Central memory CD4-positive, alpha-beta T cell (primary cell): Measurements from ENCODE around the gene HOXA13.

Source experiments
- DNase-seq: peaks from one replicate; pipeline ENCODE4 v3.0.0; 2022

The HOXA13 gene

DNA sequence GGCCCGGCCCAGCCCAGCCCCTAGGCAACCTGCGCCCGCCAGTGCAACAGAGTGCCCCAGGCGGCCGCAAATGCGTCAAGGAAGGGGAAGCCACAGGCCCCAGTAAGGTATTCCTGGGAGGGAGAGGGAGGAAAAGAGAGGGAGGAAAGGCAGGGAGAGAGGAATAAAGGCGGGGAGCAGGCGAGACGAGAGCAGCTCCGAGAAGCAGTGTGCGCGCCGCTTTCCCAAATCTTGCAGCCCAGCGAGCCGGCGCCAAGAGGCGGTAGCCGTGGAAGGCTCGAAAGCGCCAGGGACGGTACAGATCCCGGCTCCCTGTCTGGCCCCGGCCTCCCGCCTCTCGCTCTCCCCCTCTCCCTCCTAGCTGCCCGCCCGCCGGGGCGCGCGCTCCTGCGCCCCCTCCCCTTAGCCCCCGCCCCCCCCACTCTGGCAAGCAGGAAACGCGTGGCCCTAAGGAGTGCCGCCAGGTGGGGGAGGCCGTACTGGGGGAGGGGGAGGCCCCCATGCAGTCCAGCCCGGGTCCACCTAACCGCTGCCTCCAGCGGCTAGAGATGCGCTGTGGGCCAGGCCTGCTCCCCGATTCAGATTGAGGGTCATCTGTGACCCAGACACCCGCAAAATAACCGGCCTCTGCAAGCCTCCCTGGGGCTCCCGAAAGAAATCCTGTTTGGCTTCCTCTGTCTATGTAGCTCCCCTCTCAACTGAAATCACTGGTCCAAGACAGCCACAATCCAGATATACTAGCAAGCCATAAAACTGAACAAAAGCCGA is 30.0 kb downstream of the HOXA13 start:
- DNase-seq, result no peak

DNA sequence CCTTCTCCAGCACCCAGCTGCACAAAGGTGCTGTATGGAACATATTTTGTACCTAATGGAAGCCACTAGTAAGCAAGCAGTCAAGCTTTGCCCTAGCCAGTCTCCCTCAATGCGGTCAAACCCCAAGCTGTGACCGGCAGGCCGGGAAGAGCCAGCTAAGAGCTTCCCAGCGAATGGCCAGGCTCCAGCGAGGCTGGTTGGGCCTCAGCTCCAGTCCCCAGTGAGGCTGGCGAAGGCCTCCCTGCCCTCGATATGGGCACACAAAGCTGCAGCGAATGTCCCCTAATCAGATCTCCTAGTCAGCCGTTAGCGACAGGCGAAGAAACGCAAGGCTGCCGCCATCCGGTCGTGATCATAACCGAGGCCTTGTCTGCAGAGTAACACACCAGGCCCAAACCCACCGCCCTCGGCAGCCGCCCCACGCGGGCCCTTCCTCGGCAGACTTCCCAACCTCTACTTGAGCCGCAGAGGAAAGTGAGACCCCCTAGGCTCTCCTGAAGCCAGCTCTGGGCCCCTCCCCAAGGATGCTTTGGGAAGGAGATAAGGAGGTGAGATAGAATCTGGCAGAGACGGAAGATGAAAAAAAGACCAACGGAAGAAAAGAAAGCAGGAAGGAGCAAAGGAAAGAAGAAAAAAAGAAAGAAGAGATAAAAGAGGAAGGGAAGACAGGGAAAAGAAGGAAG is 31.5 kb downstream of the HOXA13 start:
- no peak for DNase-seq

DNA sequence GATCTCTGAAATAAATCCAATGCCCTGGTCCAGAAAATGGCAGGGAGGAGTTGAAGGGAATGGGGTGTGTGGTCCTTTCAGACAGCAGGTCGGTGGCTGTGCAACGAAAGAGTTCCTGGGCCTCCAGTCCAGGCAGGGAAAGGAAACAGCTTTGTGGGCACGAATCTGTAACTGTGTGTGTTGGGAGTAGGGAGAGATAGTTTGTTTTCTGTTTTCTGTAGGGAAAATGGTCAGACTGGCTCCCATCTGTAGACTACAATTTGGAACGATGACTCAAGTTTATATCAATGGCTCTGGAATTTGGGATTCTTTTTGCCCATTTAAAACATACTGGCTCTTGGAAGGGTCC is 32.0 kb downstream of the HOXA13 start:
- no peak for DNase-seq

DNA sequence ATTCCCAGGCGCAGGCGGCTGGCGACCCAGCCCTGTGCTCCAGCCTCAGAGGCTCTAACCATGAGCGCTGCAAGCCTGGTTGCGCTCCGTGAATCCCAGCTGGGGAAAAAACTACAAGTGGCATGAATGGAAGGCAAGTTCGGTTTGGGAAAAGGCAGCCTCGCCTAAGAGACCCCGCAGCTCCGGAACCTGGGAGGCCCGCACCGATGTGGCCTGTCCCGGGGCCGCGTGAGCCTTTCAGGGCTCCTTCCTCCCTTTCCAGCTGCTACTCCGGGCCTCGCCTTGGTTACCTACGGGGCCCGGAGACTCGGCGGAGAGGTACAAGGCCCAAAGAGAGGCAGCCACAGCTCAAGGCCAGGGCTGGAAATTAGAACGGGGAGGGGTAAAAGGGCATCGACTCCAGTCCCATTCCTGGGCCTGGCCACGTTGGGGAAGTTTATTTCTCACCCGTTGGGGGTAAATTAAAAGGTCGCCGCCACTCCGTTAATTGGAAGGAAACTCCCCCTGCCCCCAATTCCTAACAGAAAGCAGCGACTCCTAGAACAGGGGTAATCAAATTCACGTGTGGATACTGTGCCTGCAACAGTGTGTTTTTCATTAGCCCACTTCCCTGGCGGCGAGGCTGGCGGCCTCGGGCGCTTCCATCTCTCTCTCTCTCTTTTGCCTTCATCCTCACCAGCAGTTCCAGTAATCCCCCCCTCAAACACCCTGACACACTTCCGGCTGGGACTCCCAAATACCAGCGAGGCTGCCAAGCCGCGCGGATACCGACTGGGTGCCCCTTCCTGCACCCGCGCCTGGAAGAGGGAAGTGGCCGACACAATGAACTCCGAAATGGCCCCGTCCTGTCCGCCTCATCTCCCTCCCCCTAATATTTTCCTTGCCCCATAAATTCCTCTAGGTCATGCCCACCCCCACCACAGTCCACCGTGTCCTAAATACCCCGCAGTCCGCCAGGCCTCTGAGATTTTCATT is 33.1 kb downstream of the HOXA13 start:
- DNase-seq, result no peak

DNA sequence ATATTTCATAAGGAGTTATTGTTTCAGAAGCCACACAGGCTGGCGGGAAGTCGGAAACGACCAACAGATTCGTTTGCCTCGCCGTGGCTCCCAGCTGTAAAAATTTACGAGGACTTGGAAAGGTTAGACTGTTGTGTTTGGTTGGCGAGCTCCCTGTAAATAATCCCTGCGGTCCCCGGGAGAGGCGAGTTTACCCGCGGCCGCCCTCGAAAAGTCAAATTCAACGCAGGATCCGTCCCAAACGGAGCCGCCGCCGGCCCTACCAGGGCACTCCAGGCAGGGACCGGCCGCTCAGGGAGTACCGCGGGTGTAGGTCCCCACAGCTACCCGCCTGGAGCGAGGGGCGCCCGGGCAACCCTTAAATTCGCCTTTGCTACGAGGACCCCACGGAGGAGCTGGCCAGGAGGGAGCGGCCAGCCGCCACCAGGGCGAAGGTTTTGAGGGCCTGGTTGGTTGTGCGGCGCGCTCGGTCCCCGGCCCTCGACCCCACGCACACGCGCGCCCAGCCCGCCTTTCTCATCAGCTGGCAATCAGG is 33.8 kb downstream of the HOXA13 start:
- DNase-seq, result no peak

DNA sequence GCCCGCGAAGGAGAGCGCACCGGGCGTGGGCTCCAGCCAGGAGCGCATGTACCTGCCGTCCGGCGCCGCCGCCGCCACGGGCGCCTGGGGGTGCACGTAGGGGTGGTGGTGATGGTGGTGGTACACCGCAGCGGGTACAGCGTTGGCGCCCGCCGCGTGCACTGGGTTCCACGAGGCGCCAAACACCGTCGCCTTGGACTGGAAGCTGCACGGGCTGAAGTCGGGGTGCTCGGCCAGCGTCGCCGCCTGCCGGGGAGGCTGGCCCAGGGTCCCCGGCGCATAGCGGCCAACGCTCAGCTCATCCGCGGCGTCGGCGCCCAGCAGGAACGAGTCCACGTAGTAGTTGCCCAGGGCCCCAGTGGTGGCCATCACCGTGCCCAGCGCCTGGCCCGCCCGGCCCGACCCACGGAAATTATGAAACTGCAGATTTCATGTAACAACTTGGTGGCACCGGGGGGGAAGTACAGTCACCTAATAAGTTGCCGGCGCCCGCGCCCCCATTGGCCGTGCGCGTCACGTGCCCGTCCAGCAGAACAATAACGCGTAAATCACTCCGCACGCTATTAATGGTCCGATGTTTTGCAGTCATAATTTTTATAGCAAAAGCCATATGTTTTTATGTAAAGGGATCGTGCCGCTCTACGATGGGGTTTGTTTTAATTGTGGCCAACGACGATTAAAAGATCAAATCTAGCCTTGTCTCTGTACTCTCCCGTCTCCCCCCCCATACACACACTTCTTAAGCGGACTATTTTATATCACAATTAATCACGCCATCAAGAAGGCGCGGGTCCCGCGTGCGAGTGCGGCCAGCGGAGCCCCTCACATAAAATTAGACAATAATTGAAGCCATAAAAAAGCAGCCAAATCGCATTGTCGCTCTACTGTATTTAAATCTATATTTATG is 34.5 kb downstream of the HOXA13 start, which contains the start of gene HOXA9:
TSS of gene HOXA9 (minus strand) at position 449 of the 907 bp plus-strand sequence. CDS start at position 369, 80 bp downstream.
- no peak for DNase-seq

DNA sequence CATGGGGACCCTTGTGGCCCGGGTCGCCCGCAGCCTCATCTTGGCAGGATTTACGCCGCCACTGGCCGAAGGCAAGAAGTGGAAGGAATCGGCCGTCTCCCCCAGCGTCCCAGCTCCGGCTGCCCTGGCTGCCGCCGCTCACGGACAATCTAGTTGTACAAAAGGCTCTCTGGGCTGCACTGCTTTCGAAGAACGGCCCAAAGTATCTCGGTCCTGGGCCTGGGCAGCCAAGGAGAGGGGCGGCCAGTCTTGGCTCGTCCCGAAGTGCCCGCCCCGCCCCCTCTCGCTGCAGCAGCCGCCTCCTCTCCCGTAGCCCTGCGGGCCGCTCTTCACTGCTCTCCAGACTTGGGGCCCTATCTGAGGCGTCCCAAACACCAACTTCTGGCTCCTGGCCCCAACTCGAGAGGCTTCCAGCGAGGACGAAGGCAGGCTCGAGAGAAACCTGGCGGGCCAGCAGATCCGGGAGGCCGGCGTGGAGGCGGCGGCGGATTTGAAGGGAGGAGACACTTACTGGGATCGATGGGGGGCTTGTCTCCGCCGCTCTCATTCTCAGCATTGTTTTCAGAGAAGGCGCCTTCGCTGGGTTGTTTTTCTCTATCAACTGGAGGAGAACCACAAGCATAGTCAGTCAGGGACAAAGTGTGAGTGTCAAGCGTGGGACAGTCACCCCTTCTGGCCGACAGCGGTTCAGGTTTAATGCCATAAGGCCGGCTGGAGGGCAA is 35.4 kb downstream of the HOXA13 start:
- DNase-seq, result no peak

DNA sequence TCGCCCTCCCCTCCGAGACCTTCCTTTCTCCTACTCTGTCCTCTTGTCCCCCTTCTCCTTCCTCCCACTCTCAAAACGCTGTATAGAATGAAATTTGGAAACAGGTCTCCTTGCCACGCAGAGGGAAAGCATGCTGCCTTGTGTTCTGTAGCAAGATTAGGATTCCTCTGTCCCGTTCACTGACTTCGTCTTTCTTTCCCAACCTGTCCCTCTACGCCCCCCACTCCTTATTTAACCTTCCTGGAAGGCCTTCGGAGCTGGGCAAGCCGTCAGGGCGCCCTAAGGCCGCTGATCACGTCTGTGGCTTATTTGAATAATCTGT is 35.9 kb downstream of the HOXA13 start:
- DNase-seq, result no peak

DNA sequence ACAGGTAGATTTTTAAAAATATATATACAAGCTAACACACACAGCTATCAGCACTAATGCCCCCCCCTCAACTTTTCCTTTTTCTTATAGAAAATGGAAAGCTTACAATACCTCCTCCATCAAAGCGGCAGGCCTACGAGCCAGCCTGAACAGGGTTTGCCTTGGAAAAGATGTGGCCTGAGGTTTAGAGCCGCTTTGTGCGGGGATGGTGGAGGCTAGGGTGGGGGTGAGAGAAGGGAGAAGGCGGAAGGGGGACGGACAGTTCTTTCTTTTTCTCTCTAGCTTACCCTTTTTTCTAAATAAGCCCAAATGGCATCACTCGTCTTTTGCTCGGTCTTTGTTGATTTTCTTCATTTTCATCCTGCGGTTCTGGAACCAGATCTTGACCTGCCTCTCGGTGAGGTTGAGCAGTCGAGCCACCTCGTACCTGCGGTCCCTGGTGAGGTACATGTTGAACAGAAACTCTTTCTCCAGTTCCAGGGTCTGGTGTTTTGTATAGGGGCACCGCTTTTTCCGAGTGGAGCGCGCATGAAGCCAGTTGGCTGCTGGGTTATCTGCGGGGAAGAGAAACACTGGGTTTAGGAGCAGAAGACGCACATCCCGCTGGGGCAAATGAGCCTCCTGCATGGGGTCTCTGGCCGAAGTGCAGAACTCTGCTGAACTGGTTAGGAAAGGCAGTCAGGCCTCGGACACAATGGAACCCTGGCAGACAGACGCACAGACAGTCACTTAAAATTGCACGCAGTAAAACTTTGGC is 36.4 kb downstream of the HOXA13 start:
- DNase-seq, result no peak

DNA sequence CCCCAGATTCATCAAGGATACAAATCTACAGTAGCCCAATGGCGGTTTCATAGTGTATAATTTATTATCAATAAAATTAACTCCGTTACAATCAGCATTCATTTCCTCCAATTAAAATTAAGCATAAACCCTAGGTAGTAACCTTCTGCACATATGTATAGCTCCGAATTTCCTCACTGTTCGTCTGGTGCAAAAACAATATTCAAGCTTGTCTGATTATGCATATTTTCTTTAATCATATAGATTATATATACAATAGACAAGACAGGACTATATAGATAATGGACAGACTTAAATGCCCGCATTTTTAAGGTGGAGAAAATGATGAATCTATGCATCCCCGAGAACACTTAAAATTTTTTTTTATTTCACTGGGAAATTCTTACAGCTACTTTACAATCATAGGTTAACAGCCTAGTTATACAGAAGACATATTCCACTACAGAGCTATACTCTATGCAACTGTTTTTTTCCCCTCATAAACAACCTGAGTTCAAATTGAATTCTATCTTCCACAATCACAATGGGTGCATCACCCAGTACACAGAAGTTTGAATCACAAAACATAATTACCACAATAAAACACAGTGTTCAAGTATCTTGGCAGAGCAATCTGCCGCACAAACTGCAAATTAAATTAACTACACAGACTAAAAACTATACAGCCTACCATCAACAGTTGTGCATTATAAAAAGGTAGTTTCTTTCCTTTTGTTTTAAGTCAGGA is 37.2 kb downstream of the HOXA13 start:
- no peak for DNase-seq

DNA sequence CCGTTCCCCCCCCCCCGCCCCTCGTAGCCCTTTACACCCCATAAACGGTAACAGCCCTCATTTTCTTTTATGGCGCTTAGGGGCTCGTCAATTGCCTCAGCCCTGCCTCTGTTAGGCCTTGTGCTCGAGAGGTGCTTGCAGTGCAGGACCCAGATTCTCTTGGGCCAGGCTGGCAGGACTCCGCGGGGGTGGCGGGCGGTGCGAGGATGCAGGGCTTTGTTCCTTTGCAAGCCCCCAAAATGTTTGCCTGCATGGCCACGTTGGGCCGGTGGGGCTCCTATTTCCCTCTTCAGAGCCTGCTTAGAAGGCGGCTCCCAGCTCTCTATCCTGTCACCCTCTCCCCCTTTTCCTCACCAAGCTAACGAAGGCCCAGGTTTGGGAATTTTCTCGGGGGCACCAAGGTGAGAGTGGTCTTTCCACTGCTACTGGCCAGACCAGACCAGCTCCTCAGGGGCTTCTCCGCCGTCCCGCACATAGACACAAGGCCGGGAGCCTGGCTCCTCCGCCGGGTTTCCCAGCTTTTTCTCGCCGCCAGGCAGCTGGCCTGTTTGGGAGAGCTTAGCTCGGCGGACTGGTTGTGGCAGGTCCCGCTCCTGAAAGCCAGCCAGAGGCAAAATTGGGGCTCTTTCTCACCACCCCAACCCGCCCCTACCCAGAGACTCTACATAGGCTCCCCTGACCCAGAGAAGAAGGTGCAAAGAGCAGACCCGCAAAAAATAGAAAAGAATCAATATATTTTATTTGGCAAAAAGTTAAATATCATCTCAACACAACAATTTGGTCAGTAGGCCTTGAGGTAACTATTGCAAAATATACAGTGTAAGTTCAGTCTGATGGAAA is 38.0 kb downstream of the HOXA13 start:
- no peak for DNase-seq

DNA sequence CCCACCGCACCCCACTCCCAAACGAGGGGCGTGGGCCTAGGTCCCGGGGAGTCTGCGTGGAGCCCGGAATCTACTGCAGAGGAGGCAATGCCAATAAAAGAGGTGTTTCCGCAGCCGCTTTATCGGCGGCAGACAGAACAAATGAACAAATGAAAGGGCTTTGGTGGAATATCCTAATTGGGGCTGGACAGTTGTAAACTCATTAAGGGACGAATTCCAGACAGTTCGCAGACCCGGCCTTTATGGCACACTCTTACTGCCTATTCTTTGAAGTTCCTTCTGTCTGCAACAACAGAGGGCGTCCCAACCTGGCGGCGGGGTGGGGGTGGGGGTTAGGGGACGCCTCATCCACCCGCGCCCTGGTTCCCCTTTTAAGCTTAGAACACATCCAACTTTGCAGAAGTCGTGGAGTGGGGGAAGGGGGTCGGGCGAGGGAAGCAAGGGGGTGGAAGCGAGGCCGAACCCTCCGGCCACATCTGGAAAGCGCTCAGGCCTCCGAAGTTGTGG is 38.6 kb downstream of the HOXA13 start:
- DNase-seq, result no peak

DNA sequence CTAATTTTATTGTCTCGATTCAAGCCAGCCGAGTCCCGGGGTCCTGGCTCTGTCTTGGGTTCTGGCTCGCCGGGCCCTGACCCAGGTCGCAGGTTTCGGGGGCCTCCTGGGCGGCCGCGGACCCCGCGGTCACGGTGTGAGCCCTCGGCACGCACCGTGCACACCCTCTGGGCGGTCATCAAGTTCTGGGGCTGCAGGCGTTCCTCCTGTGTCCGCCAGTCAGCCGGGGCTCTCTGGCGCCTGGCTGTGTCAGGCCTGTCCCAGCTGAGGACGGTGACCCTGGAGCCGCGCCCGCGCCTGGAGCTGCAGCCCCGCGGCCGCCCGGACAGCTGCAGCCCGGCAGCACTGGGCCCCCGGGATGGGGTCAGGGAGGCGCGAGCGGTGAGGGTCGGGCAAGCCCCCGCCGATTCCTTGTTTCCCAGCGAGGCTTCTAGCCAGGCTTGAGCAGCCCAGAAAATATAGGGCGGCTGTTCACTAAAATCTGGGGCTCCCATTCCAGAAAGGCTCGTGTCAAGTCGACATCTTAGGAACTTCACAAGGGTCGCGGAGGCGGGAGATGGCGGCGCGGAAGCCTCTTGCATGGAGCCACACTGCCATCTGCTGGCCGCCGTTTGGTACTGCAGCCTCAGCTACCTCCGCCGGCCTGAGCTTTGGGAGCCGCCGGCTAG is 39.2 kb downstream of the HOXA13 start:
- DNase-seq, result peak; percentile 73

DNA sequence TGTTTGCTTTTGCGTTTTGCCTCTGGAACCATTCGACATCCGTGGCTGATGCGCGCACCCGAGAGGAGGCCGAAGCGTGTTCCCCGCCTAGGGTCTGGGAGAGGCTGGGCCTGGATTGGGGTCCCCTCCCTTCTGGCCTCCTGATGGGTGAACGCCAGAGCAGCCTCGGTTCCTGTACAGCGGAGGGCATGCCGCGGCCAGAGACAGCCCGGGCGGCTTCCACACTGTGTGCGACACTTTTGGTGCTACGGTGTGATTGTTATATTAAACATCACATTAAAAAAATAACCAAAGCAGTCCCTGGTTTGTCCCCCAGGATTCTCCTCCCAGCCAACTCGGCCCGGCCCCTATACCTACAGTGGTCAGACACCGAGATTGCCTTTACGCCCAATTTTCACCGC is 39.7 kb downstream of the HOXA13 start:
- DNase-seq, result no peak

DNA sequence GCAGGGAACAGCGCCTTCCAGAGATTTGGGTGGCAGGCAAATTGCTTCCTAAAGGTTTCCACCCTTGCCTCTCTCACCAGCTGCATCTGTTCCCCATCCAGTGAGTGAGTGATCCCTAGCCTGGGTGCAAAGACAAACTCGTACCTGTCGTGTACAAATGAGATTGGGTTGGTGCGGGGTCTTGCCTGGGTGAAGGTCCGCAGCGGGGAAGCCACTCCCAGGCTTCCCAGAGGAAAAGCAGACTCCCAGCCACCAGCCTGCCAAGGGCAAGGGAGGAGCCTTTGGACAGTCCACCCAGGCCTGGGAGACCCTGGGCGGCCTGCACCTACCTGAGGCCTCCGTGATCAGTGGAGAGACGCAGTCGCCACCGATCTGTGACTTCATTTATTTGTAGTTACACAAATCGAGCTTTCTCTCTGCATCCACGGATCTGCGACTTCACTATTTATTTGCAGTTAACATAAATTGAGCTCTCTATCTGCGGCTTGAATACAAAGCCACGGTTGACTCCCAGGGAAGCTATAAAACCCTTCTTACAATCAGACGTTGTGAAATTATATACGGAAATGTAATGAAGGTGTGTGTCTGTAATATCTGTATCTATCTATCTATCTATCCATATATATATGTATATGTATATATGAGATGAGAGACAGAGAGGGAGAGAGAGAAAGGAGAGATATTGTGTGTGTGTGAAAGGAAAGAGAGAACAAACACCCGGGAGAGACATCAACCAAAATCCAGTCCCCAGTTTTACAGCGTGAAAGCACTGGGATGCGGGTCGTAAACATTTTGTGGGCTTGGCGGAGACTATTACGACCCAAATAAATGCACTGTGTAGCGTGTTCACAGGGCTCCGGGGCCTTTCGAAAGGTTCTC is 40.4 kb downstream of the HOXA13 start:
- DNase-seq, result no peak

DNA sequence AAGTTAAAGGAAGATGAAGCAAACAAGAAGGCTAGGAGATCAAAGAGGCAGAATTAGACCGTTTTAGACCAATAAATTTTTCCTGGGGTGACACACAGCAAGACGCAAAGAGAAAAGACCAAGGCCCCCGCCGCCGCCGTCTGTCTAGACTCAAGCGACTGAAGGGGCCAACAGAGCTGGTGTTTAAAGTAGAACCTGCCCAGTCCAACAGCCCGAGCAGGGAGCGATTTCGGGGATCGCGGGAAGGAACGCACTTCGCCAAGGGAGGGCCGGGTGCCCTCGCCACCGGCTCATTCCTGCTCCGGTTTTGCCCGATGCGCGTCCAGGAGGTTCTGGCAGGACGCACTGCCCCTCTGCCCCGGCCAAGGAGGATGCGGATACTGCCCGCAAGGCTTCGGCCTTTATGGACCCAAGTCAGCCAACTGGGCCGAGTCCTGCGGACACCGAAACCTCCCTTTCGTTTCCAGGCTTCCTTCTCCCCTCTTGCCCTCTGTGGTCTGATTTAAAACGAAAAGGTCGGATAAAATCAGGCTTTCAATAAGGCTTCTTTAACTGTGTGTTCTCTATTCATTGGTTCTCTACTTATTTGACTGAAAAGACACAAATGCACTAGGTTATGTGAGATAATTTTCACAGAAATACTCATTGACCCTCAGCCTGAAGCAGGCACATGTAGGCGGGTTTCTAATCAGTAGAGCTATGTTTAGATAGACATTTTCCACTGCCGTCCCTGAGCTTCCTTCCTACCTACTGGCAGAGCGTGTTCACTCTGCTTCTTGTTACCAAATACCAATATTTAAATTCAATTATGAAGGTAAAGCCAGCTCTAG is 41.2 kb downstream of the HOXA13 start:
- DNase-seq, result no peak
